ENCODE measurements around the gene ZNF277.

The ZNF277 gene

DNA sequence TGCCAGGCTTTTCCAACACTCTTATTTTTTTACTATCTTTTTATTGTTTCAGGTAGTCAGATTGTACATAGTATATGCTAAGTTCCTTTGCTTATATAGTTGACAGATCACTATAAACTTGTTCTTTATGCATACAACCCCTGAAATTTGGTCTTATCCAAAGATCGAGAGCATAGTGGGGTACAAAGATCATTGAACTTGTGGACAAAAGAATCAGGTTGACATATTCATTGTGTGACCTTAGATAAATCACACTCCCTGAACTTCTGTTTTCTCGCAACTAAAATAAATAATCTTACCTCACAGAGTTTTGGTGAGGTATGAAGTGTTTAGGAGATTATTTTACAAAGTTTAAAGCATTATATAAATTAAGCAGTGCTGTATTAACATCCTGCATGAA is 22.1 kb downstream of the ZNF277 start:
- Histone ChIP-seq H3K4me2 (ENCODE audit: low read length) (no peak overlapping the region), H3K9me2 (replicated peaks; ENCODE audit: control insufficient read depth, low read length) (no peaks in the 10 kb centered on the region), H3K27me3 (ENCODE audit: control insufficient read depth, low read length) (no peaks in the 10 kb centered on the region), H3F3A (ENCODE audit: control insufficient read depth, insufficient read depth) (no peaks in the 10 kb centered on the region), H4K20me1 (ENCODE audit: control insufficient read depth, insufficient read depth, low read depth, low read length) (no peaks in the 10 kb centered on the region), H3K79me2 (ENCODE audit: control insufficient read depth, low read length) (peaks cover 35% of the 10 kb centered on the region), H3K4me3 (ENCODE audit: low read length) (no peak overlapping the region), H3K4me1 (ENCODE audit: control insufficient read depth, low read length) (no peaks in the 10 kb centered on the region), H3K36me3 (ENCODE audit: control insufficient read depth, low read length) (no peaks in the 10 kb centered on the region), H3K9me3 (ENCODE audit: control insufficient read depth, insufficient read depth, low read length) (no peaks in the 10 kb centered on the region), H3K27ac (ENCODE audit: low read depth, low read length) (no peak overlapping the region)
- TF ChIP-seq EZH2phosphoT487 (IDR thresholded peaks at IDR 0.05; ENCODE audit: borderline replicate concordance, low read length): no peak
- TF ChIP-seq, protein P1, sequence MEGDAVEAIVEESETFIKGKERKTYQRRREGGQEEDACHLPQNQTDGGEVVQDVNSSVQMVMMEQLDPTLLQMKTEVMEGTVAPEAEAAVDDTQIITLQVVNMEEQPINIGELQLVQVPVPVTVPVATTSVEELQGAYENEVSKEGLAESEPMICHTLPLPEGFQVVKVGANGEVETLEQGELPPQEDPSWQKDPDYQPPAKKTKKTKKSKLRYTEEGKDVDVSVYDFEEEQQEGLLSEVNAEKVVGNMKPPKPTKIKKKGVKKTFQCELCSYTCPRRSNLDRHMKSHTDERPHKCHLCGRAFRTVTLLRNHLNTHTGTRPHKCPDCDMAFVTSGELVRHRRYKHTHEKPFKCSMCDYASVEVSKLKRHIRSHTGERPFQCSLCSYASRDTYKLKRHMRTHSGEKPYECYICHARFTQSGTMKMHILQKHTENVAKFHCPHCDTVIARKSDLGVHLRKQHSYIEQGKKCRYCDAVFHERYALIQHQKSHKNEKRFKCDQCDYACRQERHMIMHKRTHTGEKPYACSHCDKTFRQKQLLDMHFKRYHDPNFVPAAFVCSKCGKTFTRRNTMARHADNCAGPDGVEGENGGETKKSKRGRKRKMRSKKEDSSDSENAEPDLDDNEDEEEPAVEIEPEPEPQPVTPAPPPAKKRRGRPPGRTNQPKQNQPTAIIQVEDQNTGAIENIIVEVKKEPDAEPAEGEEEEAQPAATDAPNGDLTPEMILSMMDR (IDR thresholded peaks at IDR 0.05; ENCODE audit: low read depth, low read length, poor library complexity, severe bottlenecking): no peak

DNA sequence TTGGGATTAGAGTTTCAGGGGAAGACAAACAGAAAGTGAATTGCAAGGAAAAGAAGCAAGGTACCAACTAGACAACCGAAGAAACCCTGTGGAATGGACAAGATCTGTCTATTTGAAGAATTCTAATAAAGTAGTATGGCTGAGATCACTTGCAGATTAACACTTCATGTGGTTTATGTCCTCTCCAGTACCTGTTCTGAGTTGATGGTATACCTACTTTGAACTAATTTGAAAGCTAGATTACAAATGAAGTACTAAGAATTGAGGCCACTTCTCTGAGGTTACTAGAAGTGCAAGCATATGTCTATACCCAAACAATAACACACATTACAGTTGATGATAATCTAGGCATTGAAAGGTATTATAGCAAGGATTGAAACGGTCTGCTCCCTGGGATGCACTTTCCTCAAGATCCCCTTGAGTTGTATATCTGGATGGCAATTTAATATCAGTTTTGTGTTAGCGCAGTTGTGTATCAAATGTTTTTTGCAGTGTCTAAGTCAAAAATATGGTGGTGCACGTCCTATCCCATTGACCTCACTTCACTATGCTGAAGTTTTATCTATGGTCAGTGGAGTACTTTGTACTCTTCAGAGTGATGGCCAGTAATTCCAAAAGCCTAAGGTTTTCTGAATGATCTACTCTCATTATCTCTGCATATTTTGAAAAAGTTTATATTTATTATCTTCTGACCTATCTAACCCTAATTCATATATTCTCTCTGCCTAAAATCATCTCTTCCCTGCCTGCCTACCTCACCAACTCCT is 25.9 kb downstream of the ZNF277 start:
- no peak overlapping the region for H3K4me2 ChIP-seq (ENCODE audit: low read length)
- H3K79me2 ChIP-seq (ENCODE audit: control insufficient read depth, low read length): peaks cover 34% of the 10 kb centered on the region

DNA sequence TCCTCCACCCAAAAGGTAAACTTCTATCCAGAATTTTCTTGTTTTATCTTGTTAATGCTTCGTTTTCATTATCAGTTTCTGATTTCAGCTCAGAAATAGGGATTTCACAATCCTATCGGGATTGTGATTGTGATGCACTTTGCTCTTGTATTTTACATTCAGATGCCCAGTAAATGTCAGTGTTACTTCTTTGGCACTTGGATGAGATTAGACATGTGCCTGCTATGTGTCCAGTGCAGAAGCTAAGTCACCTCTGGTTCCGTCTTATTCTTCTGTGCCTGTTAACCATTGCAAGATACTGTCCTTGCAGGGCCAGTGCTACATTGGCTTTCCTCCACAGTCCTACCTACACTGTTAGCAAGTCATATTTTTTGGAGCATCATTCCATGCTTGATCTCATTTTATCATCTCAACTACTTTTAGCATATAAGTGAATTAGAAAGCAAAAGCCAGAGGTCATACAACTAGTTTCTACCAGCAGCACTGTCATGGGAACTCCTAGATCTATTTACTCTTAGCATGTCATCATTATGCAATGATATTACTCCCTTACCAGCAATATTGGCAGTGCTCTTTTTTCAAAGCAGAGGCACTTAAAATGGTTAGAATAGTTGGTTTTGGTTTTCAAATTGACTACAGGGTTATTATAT is 26.7 kb downstream of the ZNF277 start:
- H3K27ac ChIP-seq (ENCODE audit: low read depth, low read length): no peak overlapping the region
- H3K27me3 ChIP-seq (ENCODE audit: control insufficient read depth, low read length): no peaks in the 10 kb centered on the region
- no peaks in the 10 kb centered on the region for H3K4me1 ChIP-seq (ENCODE audit: control insufficient read depth, low read length)
- no peaks in the 10 kb centered on the region for H3K36me3 ChIP-seq (ENCODE audit: control insufficient read depth, low read length)
- H3K9me2 ChIP-seq (replicated peaks; ENCODE audit: control insufficient read depth, low read length): no peaks in the 10 kb centered on the region; the same call in 1 of the 2 replicates
- no peaks in the 10 kb centered on the region for H4K20me1 ChIP-seq (ENCODE audit: control insufficient read depth, insufficient read depth, low read depth, low read length)
- no peak overlapping the region for H3K4me2 ChIP-seq (ENCODE audit: low read length)
- H3K9me3 ChIP-seq (ENCODE audit: control insufficient read depth, insufficient read depth, low read length): no peaks in the 10 kb centered on the region
- peaks cover 30% of the 10 kb centered on the region for H3K79me2 ChIP-seq (ENCODE audit: control insufficient read depth, low read length)
- H3K4me3 ChIP-seq (ENCODE audit: low read length): no peak overlapping the region
- H3F3A ChIP-seq (ENCODE audit: control insufficient read depth, insufficient read depth): no peaks in the 10 kb centered on the region
- TF ChIP-seq EZH2phosphoT487 (IDR thresholded peaks at IDR 0.05; ENCODE audit: borderline replicate concordance, low read length): no peak
- TF ChIP-seq, protein P1 (IDR thresholded peaks at IDR 0.05; ENCODE audit: low read depth, low read length, poor library complexity, severe bottlenecking): no peak

More for the DNA sequence above, 25.9 kb downstream of the ZNF277 start:
- TF ChIP-seq, protein P1 (IDR thresholded peaks at IDR 0.05; ENCODE audit: low read depth, low read length, poor library complexity, severe bottlenecking): no peak
- no peak for TF ChIP-seq EZH2phosphoT487 (IDR thresholded peaks at IDR 0.05; ENCODE audit: borderline replicate concordance, low read length)
- H3K9me3 ChIP-seq (ENCODE audit: control insufficient read depth, insufficient read depth, low read length): no peaks in the 10 kb centered on the region
- H3K27ac ChIP-seq (ENCODE audit: low read depth, low read length): no peak overlapping the region
- H3K36me3 ChIP-seq (ENCODE audit: control insufficient read depth, low read length): no peaks in the 10 kb centered on the region
- no peaks in the 10 kb centered on the region; the same call in 1 of the 2 replicates for H3K9me2 ChIP-seq (replicated peaks; ENCODE audit: control insufficient read depth, low read length)
- no peaks in the 10 kb centered on the region for H3K4me1 ChIP-seq (ENCODE audit: control insufficient read depth, low read length)
- no peaks in the 10 kb centered on the region for H3K27me3 ChIP-seq (ENCODE audit: control insufficient read depth, low read length)
- H4K20me1 ChIP-seq (ENCODE audit: control insufficient read depth, insufficient read depth, low read depth, low read length): no peaks in the 10 kb centered on the region
- H3F3A ChIP-seq (ENCODE audit: control insufficient read depth, insufficient read depth): no peaks in the 10 kb centered on the region
- no peak overlapping the region for H3K4me3 ChIP-seq (ENCODE audit: low read length)

Measured in DOHH2 (cell line).